GM18508 (cell line): ENCODE results near the gene HPSE2.
A peak's percentile ranks its signal among the peaks of the same experiment; 100 is the strongest.

Experiments used
- ATAC-seq: cut with Tn5 transposase; IDR thresholded peaks from one replicate; pipeline ENCODE4 v1.9.1; 2021; ENCODE audit warnings: moderate number of reproducible peaks; ENCODE audit not compliant: insufficient read depth, unreplicated experiment

The HPSE2 gene

DNA sequence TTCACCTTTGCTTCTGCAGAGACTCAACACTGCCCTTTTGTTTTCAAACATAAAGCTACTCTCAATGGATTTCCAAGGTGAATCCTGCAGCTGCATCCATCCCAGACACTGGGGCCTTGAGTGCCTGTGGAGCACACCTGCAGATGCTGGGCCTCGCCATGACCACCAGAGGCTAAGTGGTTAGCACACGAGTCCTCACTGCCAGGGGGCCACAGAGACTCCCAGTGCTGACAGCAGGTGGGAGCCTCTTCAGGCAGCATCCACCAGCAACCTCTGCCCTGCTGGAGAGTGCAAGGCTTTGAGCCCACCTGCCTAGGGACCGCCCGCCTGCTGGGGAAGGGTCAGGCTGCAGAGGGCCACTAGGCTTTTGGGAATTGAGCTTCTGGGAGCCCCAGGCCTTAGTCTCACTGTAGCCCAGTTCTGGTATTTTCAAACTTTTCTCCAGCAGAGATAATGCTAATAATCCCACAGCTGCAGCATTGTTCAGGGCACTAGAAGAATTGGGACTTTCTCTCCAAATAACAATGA lies 779.5 kb downstream of the HPSE2 start:
- ATAC-seq = no peak

DNA sequence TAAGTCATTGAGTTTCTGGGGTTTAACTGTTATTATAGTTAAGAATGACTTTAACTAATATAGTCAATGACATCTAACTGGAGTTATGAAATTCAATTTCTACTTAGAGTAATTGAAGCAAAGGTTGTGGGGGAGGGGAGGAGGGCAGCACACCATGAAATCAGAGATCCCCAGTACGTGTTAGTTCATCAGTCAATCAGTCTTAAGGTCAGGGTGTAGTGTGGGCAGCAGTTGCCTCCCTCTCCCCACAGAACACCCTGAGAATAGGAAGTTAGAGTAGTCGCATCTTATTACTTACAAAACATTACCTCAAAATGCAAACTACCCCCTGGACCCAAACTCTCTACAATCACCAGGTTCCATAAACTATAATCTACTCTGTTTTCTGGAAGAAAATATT lies 781.9 kb downstream of the HPSE2 start:
- ATAC-seq = no peak

DNA sequence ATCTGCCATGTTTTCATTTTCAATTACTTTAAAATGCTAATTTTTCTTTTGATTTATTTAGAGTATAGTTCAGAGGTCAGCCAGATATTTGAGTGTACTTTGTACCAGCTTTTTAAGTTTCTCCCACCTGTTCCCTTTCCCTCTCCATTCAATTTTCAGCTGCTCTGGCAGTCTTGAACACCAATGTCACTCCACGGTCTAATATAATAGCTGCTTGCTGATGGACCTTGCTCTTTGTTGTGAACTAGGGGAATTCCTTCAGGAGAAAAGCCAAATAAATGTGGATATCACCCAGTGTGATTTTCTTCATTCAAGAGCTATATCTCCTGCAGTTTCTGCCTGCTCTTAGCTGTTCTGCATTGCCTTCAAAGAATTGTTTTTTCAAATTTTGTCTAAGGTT lies 785.0 kb downstream of the HPSE2 start:
- ATAC-seq = no peak

DNA sequence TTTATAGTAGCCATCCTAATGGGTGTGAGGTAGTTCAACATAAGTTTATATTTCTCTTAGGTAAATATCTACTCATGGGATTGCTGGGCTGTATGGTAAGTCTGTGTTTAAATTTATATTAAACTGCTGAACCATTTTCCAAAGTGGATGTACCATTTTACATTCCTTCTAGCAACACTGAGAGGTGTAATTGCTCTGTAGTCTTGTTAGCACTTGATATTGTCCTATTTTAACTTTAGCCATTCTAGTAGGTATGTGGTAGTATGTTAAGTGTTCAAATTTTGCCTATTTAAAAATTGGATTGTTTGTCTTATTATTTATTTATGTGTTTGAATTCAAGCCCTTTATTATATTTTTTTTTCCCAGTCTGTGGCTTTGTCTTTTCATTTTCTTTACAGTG lies 786.4 kb downstream of the HPSE2 start:
- ATAC-seq = no peak

DNA sequence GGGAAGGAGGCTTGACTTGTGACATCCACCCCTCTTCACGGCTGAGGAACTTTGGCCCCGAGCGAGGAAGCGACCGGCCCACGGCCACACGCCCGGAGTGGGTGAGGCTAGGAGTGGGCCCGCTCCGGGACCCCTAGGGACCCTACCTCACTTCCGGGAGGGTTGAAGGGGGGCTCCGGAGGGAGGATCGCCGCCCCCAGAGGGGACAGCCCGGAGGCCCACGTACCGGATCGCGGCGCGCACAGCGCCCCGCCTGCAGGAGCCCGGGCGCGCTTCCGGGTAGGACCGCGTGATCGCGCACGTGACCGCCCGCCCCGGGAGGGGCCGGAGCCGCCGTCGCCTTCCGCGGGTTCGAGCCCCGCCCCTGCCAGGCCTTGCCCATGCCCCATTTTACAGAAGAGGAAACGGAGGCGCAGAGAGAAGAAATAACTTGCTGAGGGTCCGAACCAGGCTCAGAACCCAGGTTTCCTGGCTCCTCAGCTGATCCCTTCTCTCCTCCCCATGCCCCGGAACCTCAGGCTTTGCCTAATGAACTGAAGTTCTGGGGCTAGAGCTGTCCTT lies 788.9 kb downstream of the HPSE2 start, which contains the start of gene HPS1:
Gene HPS1, minus strand, starts transcription at position 275 of the 561 bp plus-strand sequence. CDS start 3,695 bp downstream, outside the sequence.
- ATAC-seq = no peak

DNA sequence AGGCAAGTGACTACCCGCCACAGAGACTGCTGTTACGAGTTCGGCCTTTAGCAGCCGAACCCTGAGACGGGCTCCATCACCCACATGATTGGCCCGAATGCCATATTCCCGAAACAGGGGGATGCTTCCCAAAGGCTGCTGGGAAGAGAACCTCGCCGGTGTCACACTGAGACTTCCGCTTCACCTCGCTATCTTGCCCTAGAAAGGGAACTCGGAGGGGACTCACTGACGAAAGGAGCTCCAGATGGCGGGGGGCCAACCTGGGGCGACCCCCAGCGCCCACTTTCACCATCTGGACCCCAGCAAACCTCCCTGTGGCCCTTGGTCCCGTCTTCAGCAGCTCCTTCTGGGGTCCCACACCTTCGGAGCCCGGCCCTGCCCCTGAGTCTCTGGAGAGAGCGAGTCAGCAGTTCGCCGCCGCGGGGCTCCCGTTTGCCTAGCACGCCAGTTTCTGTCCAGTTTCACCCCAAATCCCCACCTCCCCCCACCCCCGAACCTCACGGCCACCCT lies 789.4 kb downstream of the HPSE2 start:
- ATAC-seq = no peak

DNA sequence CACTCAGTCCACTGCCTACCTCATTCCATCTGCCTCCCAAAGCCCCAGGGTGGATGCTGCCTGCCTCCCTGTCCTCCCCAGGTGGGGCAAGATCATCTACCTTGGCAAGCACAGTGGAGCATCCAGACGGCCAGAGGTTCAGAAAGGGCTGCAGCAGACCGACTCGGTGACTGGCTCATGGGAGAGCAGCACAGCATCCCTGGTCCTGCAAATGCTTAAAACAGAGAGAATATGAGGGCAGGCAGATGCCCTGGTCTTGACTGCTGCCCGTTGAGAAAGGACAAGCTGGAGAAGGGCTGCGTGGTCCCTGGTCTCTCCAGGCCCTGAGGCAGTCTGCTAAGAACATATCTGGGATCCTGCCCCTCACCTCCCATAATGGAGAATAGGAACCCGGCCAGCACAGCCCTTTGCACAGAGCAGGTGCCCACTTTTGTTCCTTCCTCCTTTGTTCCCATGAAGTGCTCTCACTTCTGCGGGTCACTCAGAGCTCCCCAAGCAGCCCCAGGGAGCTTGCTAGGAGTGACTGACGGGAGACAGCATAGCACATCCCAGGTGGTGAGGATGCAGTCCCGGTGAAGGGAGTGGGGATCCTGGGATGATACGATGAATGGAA lies 790.3 kb downstream of the HPSE2 start:
- ATAC-seq = no peak

DNA sequence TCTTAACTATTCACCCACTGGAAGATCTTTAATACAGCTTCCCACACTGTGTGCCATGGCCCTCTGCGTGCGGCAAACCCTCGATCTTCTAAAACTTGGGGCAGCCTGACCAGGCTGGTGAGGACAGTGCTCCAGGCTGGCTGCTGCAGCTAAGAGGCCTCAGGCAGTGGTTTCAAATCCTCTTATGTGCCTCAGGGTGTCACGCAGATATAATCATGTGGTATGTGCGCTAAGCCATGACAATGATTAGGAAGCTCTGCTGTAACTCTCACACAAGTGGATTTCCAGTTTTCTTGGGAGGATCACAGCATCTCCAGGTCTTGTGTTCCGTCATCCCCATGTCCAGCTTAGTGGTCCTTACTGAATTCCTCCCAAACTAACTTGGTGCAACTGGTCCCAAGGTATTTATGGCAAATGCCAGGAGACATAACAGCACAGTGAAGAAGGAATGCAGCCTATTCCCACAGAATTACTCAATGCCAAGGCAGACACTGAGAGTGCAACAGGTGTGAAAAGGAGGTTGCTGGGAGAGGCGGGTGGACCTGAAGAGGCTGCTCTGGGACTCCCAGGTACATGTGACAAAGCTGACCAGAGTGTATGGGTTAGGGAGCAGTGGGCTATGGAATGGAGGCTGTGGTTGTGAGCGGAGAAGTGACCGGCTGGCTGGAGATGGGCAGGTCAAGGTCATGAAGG lies 791.2 kb downstream of the HPSE2 start:
- ATAC-seq = no peak

DNA sequence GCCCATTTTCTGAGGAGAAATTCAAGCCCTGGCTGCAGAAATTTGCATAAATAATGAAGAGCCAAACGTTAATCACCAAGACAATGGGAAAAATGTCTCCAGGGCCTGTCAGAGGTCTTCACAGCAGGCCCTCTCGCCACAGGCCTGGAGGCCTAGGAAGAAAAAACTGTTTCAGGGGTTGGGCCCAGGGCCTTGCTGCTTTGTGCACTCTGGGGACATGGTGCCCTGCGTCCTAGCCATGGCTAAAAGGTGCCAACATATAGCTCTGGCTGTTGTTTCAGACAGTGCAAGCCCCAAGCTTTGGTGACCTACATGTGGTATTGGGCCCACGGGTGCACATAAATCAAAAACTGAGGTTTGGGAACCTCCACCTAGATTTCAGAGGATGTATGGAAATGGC lies 796.9 kb downstream of the HPSE2 start:
- ATAC-seq = no peak

DNA sequence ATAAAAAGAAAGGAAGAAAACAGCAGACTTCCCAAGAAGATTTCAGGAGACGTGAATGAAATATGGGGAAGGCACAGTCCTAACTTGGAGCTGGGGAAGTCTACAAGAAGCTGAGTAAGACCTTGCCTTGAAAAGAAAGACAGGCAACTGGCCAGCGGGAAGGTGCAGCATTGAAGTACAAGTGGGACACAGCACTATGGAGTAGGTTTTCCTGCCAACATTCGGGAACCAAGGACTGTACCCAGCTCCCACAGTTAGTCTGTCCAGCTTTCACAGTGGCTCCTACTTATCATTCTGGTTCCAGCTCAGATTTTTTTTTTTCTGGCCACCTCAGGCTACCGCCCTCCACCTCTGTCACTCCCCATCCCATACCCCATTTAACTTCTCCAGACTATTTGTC lies 798.9 kb downstream of the HPSE2 start:
- no peak for ATAC-seq

DNA sequence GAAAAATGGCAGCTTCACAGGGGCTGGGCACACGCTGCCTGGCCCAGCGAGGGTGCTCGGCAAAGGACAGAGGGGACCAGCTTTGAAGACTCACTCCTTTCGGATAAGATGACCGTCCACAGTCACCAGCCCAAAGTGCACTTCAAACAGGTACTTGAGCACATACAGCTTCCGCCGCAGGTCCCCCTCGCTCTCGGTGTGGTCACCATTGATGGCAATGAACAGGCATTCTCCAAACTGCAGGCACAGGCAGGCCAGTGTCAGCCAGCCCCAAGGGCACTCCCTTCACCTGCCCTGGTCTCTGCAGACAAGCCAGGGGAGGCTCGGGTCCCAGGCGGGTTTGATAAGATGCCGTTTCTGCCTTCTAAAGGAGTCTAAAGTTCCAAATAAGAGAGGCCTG lies 800.5 kb downstream of the HPSE2 start:
- ATAC-seq = no peak

DNA sequence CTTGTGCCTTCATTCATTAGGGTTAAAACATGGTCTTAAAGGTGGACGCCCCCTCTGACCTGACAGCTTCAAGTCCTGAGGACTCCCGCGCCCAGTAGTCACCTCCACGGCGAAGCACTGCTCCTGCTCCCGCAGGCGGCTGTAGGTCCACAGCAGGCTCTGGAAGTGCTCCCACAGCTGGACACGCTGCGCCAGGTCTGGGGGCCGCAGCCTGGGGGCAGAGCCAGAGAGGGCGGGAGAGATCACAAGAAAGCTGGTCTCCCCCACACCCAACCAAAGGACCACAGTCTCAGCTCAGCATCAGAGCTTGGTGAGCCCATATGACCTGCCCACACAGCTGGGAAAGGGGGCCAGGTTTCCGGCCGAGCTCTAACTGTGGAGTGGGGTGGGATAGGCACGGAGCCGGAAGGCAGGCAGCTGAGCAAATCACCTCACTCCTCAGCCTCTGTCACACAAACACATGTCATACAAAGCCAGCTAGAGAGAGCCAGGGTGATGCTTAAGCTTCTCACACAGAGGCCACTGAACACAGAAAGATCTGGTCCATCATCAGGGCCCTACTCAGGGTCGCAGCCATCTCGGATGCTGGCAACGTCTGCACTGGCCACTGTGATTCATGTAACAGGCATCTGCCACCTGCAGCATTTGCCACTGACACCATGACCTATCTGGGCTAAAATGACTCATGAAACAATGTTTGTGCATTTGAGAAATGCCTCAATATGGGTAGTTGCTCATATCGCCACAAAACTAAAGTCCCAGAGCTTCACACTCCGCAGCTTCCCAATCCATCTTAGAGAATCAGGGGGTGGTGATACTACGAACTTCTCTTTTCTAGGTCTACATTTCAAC lies 801.5 kb downstream of the HPSE2 start:
- no peak for ATAC-seq

DNA sequence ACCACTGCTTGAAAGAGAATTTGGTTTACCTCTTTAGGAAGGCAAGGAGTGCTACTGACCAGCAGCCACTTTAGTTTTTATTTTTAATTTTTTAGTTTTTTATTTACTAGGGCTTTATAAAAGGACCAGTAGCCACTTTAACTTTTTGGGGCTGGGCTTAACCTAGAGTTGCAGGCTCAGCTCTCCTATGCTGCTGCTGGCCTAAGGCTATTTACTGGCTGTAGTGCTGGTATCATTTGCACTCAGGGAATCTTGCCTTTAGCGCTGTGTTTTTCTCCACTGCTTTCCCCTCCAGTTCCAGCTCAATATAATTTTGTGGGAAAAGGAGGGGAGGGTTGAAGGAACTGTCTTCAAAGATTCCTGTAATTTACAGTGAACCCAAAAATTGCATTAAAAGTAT lies 802.3 kb downstream of the HPSE2 start:
- ATAC-seq = no peak

DNA sequence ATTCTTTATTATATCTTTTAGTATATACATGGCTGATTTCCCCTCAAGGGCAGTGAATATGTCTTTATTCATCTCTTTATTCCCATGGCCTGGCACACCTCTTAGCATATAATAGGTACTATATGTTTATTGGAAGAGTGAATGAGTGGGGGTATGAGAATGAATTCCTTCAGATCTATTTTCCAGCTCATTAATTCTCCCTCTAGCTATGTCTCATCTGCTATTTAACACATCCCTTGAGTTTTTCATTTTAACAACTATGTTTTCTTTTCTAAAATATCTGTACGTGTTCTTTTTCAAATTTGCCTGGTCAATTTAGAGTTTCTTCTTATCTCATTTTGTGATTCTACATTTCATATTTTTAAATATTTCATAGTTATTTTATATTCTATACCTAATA lies 803.3 kb downstream of the HPSE2 start:
- no peak for ATAC-seq

DNA sequence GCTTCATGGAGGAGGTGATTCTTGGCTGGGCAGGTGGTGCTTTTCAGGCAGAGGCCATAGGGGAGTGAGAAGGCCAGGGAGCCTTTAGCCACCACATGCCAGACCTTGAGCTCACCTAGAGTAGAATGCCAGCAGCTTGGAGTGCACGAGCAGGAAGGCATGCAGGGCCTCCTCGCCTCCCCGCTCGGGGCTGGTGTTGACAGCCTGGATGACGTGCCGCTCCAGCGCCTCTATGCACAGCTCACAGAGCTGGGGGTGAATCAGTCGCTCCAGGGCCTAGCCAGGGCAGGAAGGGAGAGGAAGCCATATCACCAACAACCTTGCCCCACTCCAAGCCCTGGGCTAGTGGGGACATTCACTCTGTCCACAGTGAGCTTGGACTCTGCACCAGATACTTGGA lies 804.6 kb downstream of the HPSE2 start:
- no peak for ATAC-seq

DNA sequence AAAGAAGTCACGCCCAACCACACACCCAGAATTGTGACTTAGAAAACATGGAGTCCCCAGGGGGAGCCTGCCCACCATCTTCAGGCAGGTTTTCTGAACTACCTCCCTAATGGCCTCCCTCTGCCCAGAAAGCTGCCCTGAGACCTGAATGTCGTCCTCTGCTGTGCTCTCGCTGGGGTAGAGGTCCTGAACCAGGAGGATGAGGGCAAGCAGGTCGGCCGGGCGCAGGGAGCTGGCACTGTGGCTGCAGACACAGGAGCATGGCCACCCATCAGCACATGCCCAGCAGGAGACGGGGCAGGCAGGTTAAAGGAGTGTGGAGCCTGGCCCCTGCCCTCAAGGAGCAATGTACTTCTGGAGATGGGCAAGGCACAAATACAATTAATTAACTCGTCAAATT lies 805.2 kb downstream of the HPSE2 start:
- ATAC-seq = no peak

DNA sequence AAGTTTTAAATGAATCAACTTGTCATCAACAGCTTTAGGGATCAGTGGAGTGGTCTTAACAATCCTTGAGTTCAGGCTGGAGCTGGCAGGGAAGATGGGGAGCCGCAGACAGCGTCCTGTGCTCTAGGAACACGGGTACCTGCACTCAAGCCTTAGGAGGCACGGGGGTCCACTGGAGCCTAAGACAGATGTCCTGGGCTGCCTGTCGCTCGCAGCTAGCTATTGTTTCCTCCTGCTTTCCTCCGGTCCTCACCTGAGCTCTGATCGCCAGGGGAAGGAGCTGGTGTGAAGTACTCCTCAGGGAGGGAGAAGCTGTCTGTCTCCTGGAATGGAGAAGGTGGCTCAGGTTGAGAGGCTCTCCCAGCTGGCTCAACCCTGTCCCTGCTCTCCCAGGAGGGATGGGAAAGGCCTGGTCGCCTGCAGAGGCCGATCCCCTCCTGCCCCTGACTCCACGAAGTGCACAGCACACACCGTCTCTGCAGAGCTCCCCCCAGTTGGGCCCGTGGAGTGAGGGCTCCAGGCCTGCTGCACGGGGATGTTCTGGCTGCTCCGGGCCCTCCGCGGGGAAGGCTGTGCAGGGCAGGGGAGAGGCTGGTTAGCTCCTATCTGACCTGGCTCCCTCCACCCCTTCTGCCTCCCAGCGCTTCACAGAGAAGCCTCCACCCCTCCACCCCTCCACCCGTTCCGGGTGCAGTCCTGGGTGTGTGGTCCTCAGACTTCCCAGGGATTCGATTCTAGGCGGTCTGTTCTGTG lies 806.2 kb downstream of the HPSE2 start:
- ATAC-seq = no peak

DNA sequence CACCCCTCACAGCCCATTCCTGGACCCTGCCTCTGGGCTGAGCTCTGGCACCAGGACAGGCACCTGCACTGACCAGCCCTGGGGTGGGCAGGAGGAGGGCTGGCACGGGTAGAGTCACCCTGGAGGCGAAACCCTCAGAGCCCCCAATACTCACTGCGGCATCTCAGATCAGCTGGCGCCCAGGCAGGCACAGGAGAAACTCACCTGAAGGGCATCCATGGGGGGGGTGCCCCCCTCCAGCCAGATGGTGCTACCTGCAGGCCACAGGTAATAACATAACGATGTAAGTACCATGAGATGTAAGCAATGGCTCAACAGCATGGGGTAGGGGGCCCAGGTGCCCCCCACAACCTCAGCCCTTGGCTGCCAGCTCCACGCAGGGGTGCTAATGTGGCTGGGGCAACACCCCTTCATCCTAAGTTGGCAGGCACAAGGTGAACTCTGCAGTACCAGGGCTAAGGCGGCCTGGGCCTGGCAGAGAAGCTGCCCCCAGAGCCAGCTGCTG lies 808.6 kb downstream of the HPSE2 start:
- ATAC-seq = no peak

DNA sequence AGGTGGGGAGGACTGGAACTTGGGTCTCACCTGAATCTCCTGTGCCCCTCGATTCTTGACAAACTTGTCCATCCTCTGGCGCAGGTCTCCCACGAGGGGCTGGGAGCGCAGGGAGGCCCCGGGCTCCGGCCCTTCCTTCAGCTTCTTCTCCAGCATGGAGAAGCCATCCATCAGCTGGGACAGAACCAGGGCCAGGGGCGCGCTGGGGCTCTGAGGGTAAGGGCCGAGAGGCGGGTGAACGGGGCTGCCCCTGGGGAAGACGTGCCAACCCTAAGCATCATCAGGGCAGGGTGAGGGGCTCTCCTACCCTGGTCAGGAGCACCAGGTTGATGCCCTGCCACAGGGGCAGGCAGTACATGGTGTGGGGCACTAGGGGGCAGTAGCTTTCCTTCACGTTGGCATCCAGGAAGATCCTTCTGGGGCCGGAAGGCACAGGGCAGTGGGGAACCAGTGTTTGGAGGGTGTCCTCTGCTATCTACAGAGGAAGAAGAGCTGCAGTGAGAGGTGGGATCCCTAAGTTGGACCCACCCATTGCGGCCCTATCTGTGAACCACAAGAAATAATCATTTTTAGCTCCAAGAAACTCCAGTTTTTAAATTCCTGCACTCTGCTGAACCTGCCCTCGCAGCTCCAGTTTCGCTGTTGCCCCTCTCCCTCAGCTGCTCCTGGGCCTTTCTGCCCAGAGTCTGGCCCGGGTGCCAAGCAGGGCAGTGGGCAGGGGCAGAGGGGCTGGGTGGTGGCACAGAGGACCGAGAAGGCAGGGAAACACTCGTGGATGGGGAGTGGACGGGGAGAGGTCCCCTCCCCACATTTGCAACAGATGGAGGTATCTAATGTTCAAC lies 809.9 kb downstream of the HPSE2 start:
- ATAC-seq = peak; percentile 66
